Measurements from ENCODE around the gene SLC22A23.

Gene SLC22A23

DNA sequence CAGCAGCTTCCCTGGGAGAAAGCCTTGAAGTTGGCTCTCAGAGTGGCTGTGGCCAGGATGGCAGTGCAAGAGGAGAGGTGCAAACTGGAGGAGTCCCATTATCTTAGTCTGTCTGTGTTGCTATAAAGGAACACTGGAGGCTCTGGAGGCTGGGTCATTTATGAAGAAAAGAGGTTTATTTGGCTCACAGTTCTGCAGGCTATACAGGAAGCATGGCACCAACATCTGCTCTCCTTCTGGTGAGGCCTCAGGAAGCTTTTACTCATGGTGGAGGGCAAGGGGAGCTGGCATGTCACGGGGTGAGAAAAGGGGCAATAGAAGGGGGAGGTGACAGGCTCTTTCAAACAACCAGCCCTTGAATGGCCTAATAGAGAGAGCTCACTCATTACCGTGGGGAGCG, 151.0 kb downstream of the SLC22A23 start:
- TF ChIP-seq, protein P1, sequence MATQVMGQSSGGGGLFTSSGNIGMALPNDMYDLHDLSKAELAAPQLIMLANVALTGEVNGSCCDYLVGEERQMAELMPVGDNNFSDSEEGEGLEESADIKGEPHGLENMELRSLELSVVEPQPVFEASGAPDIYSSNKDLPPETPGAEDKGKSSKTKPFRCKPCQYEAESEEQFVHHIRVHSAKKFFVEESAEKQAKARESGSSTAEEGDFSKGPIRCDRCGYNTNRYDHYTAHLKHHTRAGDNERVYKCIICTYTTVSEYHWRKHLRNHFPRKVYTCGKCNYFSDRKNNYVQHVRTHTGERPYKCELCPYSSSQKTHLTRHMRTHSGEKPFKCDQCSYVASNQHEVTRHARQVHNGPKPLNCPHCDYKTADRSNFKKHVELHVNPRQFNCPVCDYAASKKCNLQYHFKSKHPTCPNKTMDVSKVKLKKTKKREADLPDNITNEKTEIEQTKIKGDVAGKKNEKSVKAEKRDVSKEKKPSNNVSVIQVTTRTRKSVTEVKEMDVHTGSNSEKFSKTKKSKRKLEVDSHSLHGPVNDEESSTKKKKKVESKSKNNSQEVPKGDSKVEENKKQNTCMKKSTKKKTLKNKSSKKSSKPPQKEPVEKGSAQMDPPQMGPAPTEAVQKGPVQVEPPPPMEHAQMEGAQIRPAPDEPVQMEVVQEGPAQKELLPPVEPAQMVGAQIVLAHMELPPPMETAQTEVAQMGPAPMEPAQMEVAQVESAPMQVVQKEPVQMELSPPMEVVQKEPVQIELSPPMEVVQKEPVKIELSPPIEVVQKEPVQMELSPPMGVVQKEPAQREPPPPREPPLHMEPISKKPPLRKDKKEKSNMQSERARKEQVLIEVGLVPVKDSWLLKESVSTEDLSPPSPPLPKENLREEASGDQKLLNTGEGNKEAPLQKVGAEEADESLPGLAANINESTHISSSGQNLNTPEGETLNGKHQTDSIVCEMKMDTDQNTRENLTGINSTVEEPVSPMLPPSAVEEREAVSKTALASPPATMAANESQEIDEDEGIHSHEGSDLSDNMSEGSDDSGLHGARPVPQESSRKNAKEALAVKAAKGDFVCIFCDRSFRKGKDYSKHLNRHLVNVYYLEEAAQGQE (IDR thresholded peaks at IDR 0.05; ENCODE audit: low read depth) = no peak
- TF ChIP-seq FOXM1 (IDR thresholded peaks at IDR 0.05; ENCODE audit: borderline replicate concordance, low read depth) = no peak
- TF ChIP-seq EP300 (IDR thresholded peaks at IDR 0.05; ENCODE audit: borderline replicate concordance) = no peak
- no peak for TF ChIP-seq ZBTB7A (IDR thresholded peaks at IDR 0.05; ENCODE audit: low read depth)
- TF ChIP-seq, protein P2, sequence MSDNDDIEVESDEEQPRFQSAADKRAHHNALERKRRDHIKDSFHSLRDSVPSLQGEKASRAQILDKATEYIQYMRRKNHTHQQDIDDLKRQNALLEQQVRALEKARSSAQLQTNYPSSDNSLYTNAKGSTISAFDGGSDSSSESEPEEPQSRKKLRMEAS (IDR thresholded peaks at IDR 0.05) = no peak
- no peak for TF ChIP-seq EGR1 (IDR thresholded peaks at IDR 0.05)
- TF ChIP-seq TEAD4 (IDR thresholded peaks at IDR 0.05) = no peak
- no peak for TF ChIP-seq CREB1 (IDR thresholded peaks at IDR 0.05; ENCODE audit: low read depth)
- no peak for TF ChIP-seq TAF1 (IDR thresholded peaks at IDR 0.05; ENCODE audit: low read depth)
- TF ChIP-seq CEBPB (IDR thresholded peaks at IDR 0.05) = no peak
- no peak for TF ChIP-seq YY1 (IDR thresholded peaks at IDR 0.05; ENCODE audit: low read depth)
- TF ChIP-seq RAD21 (IDR thresholded peaks at IDR 0.05; ENCODE audit: low read depth) = no peak

DNA sequence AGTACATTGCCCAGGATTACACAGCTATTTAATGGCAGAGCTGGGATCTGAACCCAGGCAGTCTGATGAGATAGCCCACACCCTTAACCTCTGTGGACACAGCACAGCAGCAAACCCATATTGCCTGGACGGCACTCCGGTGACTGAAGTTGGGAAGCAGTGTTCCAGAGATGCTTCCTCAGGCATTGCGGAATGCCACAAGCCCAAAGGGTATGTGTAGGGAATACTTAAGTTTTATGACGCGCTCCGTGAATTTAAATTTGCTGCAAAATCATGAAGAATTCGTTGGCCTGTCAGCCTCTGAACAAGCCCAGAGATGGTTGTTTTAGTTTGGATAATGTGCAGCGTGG, 151.7 kb downstream of the SLC22A23 start:
- TF ChIP-seq, protein P3, sequence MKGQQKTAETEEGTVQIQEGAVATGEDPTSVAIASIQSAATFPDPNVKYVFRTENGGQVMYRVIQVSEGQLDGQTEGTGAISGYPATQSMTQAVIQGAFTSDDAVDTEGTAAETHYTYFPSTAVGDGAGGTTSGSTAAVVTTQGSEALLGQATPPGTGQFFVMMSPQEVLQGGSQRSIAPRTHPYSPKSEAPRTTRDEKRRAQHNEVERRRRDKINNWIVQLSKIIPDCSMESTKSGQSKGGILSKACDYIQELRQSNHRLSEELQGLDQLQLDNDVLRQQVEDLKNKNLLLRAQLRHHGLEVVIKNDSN (IDR thresholded peaks at IDR 0.05) = no peak
- no peak for TF ChIP-seq FOXM1 (IDR thresholded peaks at IDR 0.05; ENCODE audit: borderline replicate concordance, low read depth)
- no peak for TF ChIP-seq TCF12 (IDR thresholded peaks at IDR 0.05; ENCODE audit: low read depth)
- TF ChIP-seq NFIC (IDR thresholded peaks at IDR 0.05) = no peak
- no peak for TF ChIP-seq RAD21 (IDR thresholded peaks at IDR 0.05; ENCODE audit: low read depth)
- TF ChIP-seq ZBTB7A (IDR thresholded peaks at IDR 0.05; ENCODE audit: low read depth) = no peak
- no peak for TF ChIP-seq EGR1 (IDR thresholded peaks at IDR 0.05)
- TF ChIP-seq, protein P1 (IDR thresholded peaks at IDR 0.05; ENCODE audit: low read depth) = no peak
- TF ChIP-seq TEAD4 (IDR thresholded peaks at IDR 0.05) = no peak
- no peak for TF ChIP-seq EP300 (IDR thresholded peaks at IDR 0.05; ENCODE audit: borderline replicate concordance)
- TF ChIP-seq CEBPB (IDR thresholded peaks at IDR 0.05) = no peak
- no peak for TF ChIP-seq TAF1 (IDR thresholded peaks at IDR 0.05; ENCODE audit: low read depth)

DNA sequence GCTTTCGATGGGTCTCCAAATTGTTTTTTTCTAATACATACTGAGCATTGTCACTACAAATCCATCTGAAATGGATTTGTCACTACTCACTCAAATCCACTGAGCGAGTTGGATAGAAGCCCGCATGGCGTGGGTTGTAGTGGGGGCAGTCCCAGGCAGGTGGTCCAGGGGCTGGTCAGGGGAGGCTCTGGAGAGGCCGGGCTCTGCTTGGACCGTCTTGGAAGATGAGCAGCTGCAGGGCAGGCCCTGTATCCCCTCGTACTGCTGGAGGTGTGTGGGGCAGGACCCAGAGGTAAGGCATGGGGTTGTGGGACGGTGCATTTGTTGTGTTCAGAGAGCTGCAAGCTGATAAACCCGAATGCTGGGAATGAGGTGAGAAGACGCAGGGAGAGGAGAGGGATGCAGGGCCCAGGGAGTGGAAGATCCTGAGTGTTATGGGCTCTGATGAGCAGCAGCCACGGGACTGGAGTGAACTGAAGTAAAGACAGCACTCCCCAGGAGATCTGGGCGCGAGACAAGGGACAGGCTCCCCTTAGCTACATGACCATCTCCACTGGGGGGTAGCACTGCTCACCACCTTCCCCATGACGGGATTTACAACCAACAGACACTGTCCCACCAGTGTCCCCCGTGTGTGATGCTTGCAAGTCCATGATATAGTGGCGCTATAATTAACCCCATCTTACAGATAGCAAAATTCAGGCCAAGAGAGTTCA, 152.2 kb downstream of the SLC22A23 start:
- TF ChIP-seq TEAD4 (IDR thresholded peaks at IDR 0.05) = no peak
- TF ChIP-seq, protein P2 (IDR thresholded peaks at IDR 0.05) = no peak
- no peak for TF ChIP-seq EP300 (IDR thresholded peaks at IDR 0.05; ENCODE audit: borderline replicate concordance)
- TF ChIP-seq, protein P3 (IDR thresholded peaks at IDR 0.05) = no peak
- no peak for TF ChIP-seq EGR1 (IDR thresholded peaks at IDR 0.05)
- TF ChIP-seq NFIC (IDR thresholded peaks at IDR 0.05) = no peak
- no peak for TF ChIP-seq TAF1 (IDR thresholded peaks at IDR 0.05; ENCODE audit: low read depth)
- TF ChIP-seq ZBTB7A (IDR thresholded peaks at IDR 0.05; ENCODE audit: low read depth) = no peak
- no peak for TF ChIP-seq CREB1 (IDR thresholded peaks at IDR 0.05; ENCODE audit: low read depth)
- TF ChIP-seq TCF12 (IDR thresholded peaks at IDR 0.05; ENCODE audit: low read depth) = no peak
- TF ChIP-seq CEBPB (IDR thresholded peaks at IDR 0.05) = no peak
- TF ChIP-seq FOXM1 (IDR thresholded peaks at IDR 0.05; ENCODE audit: borderline replicate concordance, low read depth) = no peak
- TF ChIP-seq RAD21 (IDR thresholded peaks at IDR 0.05; ENCODE audit: low read depth) = no peak
- no peak for TF ChIP-seq YY1 (IDR thresholded peaks at IDR 0.05; ENCODE audit: low read depth)
- TF ChIP-seq, protein P1 (IDR thresholded peaks at IDR 0.05; ENCODE audit: low read depth) = no peak

DNA sequence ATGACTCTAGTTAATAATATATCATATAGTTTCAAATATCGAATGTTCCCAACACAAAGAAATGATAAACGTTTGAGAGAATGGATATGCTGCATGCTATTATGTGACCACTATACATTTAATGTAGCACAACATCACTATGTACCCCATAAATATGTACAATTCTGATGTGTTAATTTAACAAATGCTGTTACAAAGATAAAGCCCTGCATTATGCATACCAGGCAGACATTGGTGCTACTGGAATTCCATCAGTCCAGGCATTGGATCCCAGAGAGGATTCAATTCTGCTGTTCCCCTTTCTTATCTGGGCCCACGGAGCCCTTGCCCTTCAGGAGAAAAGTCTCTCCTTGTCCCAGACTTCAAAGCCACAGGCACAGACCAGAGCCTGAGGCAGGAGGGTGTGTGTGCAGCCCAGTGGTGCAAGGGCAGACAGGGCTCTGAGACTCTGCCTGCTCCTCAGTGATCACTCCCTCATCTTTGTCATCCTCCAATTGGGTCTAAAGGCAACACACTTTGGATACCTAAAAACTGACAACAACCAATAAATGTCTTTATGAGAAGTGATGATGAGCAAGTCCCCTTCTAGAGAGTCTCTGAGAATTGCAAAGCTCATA, 152.9 kb downstream of the SLC22A23 start:
- TF ChIP-seq ZBTB7A (IDR thresholded peaks at IDR 0.05; ENCODE audit: low read depth) = no peak
- TF ChIP-seq EGR1 (IDR thresholded peaks at IDR 0.05) = no peak
- no peak for TF ChIP-seq EP300 (IDR thresholded peaks at IDR 0.05; ENCODE audit: borderline replicate concordance)
- no peak for TF ChIP-seq CREB1 (IDR thresholded peaks at IDR 0.05; ENCODE audit: low read depth)
- TF ChIP-seq, protein P3 (IDR thresholded peaks at IDR 0.05) = no peak
- no peak for TF ChIP-seq YY1 (IDR thresholded peaks at IDR 0.05; ENCODE audit: low read depth)
- TF ChIP-seq, protein P2 (IDR thresholded peaks at IDR 0.05) = no peak
- TF ChIP-seq, protein P1 (IDR thresholded peaks at IDR 0.05; ENCODE audit: low read depth) = no peak
- TF ChIP-seq FOXM1 (IDR thresholded peaks at IDR 0.05; ENCODE audit: borderline replicate concordance, low read depth) = no peak
- TF ChIP-seq NFIC (IDR thresholded peaks at IDR 0.05) = no peak
- no peak for TF ChIP-seq TAF1 (IDR thresholded peaks at IDR 0.05; ENCODE audit: low read depth)
- no peak for TF ChIP-seq RAD21 (IDR thresholded peaks at IDR 0.05; ENCODE audit: low read depth)
- TF ChIP-seq TCF12 (IDR thresholded peaks at IDR 0.05; ENCODE audit: low read depth) = no peak
- no peak for TF ChIP-seq TEAD4 (IDR thresholded peaks at IDR 0.05)
- no peak for TF ChIP-seq CEBPB (IDR thresholded peaks at IDR 0.05)
